ENCODE results near the gene BNIPL.

BNIPL gene

GRCh38 chr1:151002051-151002450, 34.3 kb upstream of the BNIPL start:
- H3K27me3 ChIP-seq (ENCODE audit: insufficient read depth, low read length), result no peaks in the 10 kb centered on the region
- H3F3A ChIP-seq (ENCODE audit: insufficient read depth, low read length), result no peaks in the 10 kb centered on the region
- H3K9ac ChIP-seq (ENCODE audit: low read length), result no peak overlapping the region
- TF ChIP-seq EZH2 (IDR thresholded peaks at IDR 0.05; ENCODE audit: borderline replicate concordance, low read length) (no peak), CTCF (IDR thresholded peaks at IDR 0.05; ENCODE audit: low read length) (no peak)
- H3K9me3 ChIP-seq (ENCODE audit: low read length), result no peaks in the 10 kb centered on the region
- H3K36me3 ChIP-seq (ENCODE audit: insufficient read depth, low read length), result no peaks in the 10 kb centered on the region; the same call in 1 of the 2 replicates
- no peaks in the 10 kb centered on the region for H4K20me1 ChIP-seq (ENCODE audit: insufficient read depth, low read length)
- no peak overlapping the region for H2AFZ ChIP-seq (ENCODE audit: low read length)
- H3K9me2 ChIP-seq (ENCODE audit: low read depth, low read length), result no peaks in the 10 kb centered on the region
- H3K4me2 ChIP-seq (ENCODE audit: low read length), result no peak overlapping the region
- no peak overlapping the region for H3K27ac ChIP-seq (ENCODE audit: low read depth, low read length, poor library complexity, severe bottlenecking)
- no peaks in the 10 kb centered on the region for H3K79me2 ChIP-seq (ENCODE audit: insufficient read depth, low read length)
- H3K4me1 ChIP-seq (ENCODE audit: insufficient read depth, low read length, severe bottlenecking), result peaks cover 22% of the 10 kb centered on the region
- H3K4me3 ChIP-seq (ENCODE audit: low read depth, low read length, poor library complexity, severe bottlenecking), result no peak overlapping the region

DNA sequence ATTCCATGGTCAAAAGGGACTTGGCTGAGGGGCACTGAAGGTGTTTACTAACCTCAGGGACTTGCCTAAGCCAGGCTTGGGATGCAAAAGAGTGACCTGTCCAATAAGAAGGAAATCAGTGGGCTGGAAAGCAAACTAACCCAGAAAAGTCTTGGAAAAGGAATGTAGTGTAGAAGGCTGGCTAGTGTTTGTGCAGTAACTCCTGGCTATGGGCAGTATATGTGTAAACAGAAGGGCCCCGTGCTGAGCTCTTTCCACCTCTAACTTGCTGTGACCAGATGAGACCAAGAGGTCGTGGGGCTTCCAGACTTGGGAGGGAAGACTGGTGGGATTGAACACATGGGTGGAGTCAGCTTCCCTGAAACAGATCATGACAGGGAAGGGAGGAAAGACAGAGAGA, 33.8 kb upstream of the BNIPL start:
- no peak overlapping the region for H3K4me2 ChIP-seq (ENCODE audit: low read length)
- H3K4me1 ChIP-seq (ENCODE audit: insufficient read depth, low read length, severe bottlenecking), result peaks cover 26% of the 10 kb centered on the region
- no peaks in the 10 kb centered on the region for H3K9me3 ChIP-seq (ENCODE audit: low read length)
- no peak overlapping the region for H3K4me3 ChIP-seq (ENCODE audit: low read depth, low read length, poor library complexity, severe bottlenecking)
- no peak overlapping the region for H3K27ac ChIP-seq (ENCODE audit: low read depth, low read length, poor library complexity, severe bottlenecking)
- no peaks in the 10 kb centered on the region for H3F3A ChIP-seq (ENCODE audit: insufficient read depth, low read length)
- TF ChIP-seq EZH2 (IDR thresholded peaks at IDR 0.05; ENCODE audit: borderline replicate concordance, low read length) (no peak), CTCF (IDR thresholded peaks at IDR 0.05; ENCODE audit: low read length) (no peak)
- H2AFZ ChIP-seq (ENCODE audit: low read length), result no peak overlapping the region
- no peaks in the 10 kb centered on the region for H3K27me3 ChIP-seq (ENCODE audit: insufficient read depth, low read length)
- H3K9me2 ChIP-seq (ENCODE audit: low read depth, low read length), result no peaks in the 10 kb centered on the region
- no peak overlapping the region for H3K9ac ChIP-seq (ENCODE audit: low read length)
- no peaks in the 10 kb centered on the region; the same call in 1 of the 2 replicates for H3K36me3 ChIP-seq (ENCODE audit: insufficient read depth, low read length)
- no peaks in the 10 kb centered on the region for H4K20me1 ChIP-seq (ENCODE audit: insufficient read depth, low read length)
- no peaks in the 10 kb centered on the region for H3K79me2 ChIP-seq (ENCODE audit: insufficient read depth, low read length)

DNA sequence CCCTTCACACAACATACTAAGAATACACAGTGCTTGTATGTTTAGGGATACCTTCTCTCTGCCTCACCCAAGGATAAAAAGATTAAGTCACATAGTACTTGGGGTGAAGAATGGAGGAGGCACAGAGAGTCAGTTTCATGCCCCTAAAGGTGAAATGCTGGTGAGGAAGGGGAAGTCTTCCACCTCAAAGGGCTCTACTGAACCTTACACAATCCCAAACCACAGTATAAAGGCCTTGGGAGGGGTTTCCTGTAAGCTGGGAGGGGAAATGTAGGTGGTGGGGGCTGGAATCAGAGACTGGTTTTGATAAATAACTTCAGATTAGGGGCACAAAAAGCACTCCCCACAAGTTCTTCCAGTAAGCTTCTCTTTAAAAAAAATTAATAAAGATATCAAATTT, 33.2 kb upstream of the BNIPL start:
- peaks cover 31% of the 10 kb centered on the region for H3K4me1 ChIP-seq (ENCODE audit: insufficient read depth, low read length, severe bottlenecking)
- H3K27ac ChIP-seq (ENCODE audit: low read depth, low read length, poor library complexity, severe bottlenecking), result no peak overlapping the region
- no peaks in the 10 kb centered on the region for H3K27me3 ChIP-seq (ENCODE audit: insufficient read depth, low read length)
- TF ChIP-seq CTCF (IDR thresholded peaks at IDR 0.05; ENCODE audit: low read length), result no peak
- H3K9me3 ChIP-seq (ENCODE audit: low read length), result no peaks in the 10 kb centered on the region
- no peak overlapping the region for H3K9ac ChIP-seq (ENCODE audit: low read length)
- no peak overlapping the region for H3K4me2 ChIP-seq (ENCODE audit: low read length)
- H3K4me3 ChIP-seq (ENCODE audit: low read depth, low read length, poor library complexity, severe bottlenecking), result no peak overlapping the region
- H3F3A ChIP-seq (ENCODE audit: insufficient read depth, low read length), result no peaks in the 10 kb centered on the region
- H4K20me1 ChIP-seq (ENCODE audit: insufficient read depth, low read length), result no peaks in the 10 kb centered on the region
- H3K79me2 ChIP-seq (ENCODE audit: insufficient read depth, low read length), result no peaks in the 10 kb centered on the region
- H2AFZ ChIP-seq (ENCODE audit: low read length), result no peak overlapping the region
- H3K9me2 ChIP-seq (ENCODE audit: low read depth, low read length), result no peaks in the 10 kb centered on the region
- no peaks in the 10 kb centered on the region; the same call in 1 of the 2 replicates for H3K36me3 ChIP-seq (ENCODE audit: insufficient read depth, low read length)

All from OCI-LY1 (cell line).